ENCODE results near the gene TCEA3.
A peak's percentile ranks its signal among the peaks of the same experiment; 100 is the strongest.

TCEA3 gene

DNA sequence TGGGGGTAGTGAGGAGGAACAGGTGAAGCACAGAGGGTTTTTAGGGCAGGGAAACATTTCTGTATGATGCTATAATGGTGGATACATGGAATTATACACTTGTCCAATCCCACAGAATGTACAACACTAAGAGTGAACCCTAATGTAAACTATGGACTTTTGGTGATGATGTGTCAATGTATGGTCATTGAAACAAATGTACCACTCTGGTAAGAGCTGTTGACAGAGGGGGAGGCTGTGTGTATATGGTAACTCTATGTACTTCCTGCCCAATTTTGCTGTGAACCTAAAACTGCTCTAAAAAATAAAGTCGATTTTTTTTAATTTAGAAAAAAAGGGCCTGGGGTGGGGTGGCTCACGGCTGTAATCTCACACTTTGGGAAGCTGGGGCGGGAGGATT, 36.5 kb upstream of the TCEA3 start:
- Histone ChIP-seq H3K27ac (ENCODE audit: low read length) (no peak overlapping the region), H3K4me3 (ENCODE audit: low read length in 2 of 2) (no peak overlapping the region), H3K27me3 (ENCODE audit: control insufficient read depth in 1 of 2, insufficient read depth in 2 of 2, low read length in 2 of 2) (no peaks in the 10 kb centered on the region), H3K36me3 (ENCODE audit: control insufficient read depth in 2 of 2, insufficient read depth in 2 of 2, low read length in 2 of 2) (peaks cover 0 to 5% of the 10 kb centered on the region in 2 donors), H3K4me1 (ENCODE audit: control insufficient read depth, insufficient read depth, low read length) (peaks cover 8% of the 10 kb centered on the region), H3K9ac (ENCODE audit: low read length in 2 of 2) (no peak overlapping the region), H3K9me3 (ENCODE audit: control insufficient read depth in 2 of 2, low read length in 2 of 2) (no peaks in the 10 kb centered on the region)

DNA sequence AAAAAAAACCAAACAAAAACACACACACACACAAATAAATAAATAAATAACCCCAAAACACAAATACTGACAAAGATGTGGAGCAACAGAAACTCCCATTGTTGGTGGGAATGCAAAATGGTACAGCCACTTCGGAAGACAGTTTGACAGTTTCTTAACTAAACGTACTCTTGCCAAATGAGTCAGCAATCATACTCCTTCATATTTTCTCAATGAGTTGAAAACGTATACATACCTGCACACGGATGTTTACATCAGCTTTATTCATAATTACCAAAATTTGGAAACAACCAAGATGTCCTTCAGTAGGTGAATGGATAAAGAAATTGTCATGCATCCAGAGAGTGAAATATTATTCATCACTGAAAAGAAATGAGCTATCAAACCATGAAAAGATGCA, 36.0 kb upstream of the TCEA3 start:
- no peaks in the 10 kb centered on the region for H3K27me3 ChIP-seq (ENCODE audit: control insufficient read depth in 1 of 2, insufficient read depth in 2 of 2, low read length in 2 of 2)
- no peaks in the 10 kb centered on the region for H3K9me3 ChIP-seq (ENCODE audit: control insufficient read depth in 2 of 2, low read length in 2 of 2)
- peaks cover 0 to 9% of the 10 kb centered on the region in 2 donors for H3K36me3 ChIP-seq (ENCODE audit: control insufficient read depth in 2 of 2, insufficient read depth in 2 of 2, low read length in 2 of 2)
- peaks cover 8% of the 10 kb centered on the region for H3K4me1 ChIP-seq (ENCODE audit: control insufficient read depth, insufficient read depth, low read length)
- no peak overlapping the region for H3K4me3 ChIP-seq (ENCODE audit: low read length in 2 of 2)
- H3K27ac ChIP-seq (ENCODE audit: low read length) = no peak overlapping the region
- no peak overlapping the region for H3K9ac ChIP-seq (ENCODE audit: low read length in 2 of 2)

DNA sequence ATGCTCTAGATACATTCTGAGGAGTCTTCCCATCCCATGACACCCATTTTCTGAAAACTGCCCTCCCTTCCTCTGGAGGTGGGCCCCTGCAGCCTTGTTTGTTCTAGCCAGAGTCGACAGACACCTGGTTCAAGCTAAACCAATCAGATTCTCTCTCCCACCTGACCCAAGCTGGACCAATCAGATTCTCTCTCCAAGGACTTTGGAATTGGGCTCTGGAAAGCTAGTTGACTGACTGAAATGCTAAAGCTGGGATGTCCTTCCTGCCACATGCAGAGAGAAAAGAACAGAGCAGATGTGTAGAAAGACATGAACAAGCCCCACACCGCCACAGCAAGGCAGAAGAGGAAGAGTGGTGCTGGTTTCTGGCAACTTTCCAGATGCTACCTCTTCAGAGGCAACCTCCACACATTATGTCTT, 34.8 kb upstream of the TCEA3 start:
- Histone ChIP-seq H3K4me1 (ENCODE audit: control insufficient read depth, insufficient read depth, low read length) (peaks cover 8% of the 10 kb centered on the region), H3K27ac (ENCODE audit: low read length) (no peak overlapping the region), H3K4me3 (ENCODE audit: low read length in 2 of 2) (no peak overlapping the region), H3K27me3 (ENCODE audit: control insufficient read depth in 1 of 2, insufficient read depth in 2 of 2, low read length in 2 of 2) (no peaks in the 10 kb centered on the region), H3K9me3 (ENCODE audit: control insufficient read depth in 2 of 2, low read length in 2 of 2) (no peaks in the 10 kb centered on the region), H3K36me3 (ENCODE audit: control insufficient read depth in 2 of 2, insufficient read depth in 2 of 2, low read length in 2 of 2) (peaks cover 7 to 18% of the 10 kb centered on the region in 2 donors), H3K9ac (ENCODE audit: low read length in 2 of 2) (no peak overlapping the region)

DNA sequence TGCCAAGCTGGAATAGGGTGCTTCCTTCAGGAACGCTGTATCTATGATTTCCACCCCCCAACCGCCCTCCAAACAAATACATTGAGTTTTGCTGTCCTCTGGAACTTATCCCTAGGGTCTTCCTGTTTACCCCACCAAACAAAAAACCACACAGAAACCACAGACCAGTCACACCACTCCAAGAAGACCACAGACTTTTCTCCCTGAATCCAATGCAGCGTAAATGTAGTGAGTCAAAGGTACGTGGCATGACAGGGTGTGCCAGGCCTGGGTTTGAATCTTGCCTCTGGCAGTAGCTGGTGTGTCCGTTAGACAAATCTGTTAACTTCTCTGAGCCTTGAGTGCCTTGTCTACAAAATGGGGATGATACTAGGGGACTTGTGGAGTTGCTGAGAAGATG, 31.7 kb upstream of the TCEA3 start:
- H3K4me1 ChIP-seq (ENCODE audit: control insufficient read depth, insufficient read depth, low read length) = peaks cover 17% of the 10 kb centered on the region
- peaks cover 8 to 22% of the 10 kb centered on the region in 2 donors for H3K36me3 ChIP-seq (ENCODE audit: control insufficient read depth in 2 of 2, insufficient read depth in 2 of 2, low read length in 2 of 2)
- H3K27me3 ChIP-seq (ENCODE audit: control insufficient read depth in 1 of 2, insufficient read depth in 2 of 2, low read length in 2 of 2) = no peaks in the 10 kb centered on the region
- no peak overlapping the region for H3K27ac ChIP-seq (ENCODE audit: low read length)
- H3K9me3 ChIP-seq (ENCODE audit: control insufficient read depth in 2 of 2, low read length in 2 of 2) = no peaks in the 10 kb centered on the region
- H3K9ac ChIP-seq (ENCODE audit: low read length in 2 of 2) = no peak overlapping the region
- H3K4me3 ChIP-seq (ENCODE audit: low read length in 2 of 2) = no peak overlapping the region

DNA sequence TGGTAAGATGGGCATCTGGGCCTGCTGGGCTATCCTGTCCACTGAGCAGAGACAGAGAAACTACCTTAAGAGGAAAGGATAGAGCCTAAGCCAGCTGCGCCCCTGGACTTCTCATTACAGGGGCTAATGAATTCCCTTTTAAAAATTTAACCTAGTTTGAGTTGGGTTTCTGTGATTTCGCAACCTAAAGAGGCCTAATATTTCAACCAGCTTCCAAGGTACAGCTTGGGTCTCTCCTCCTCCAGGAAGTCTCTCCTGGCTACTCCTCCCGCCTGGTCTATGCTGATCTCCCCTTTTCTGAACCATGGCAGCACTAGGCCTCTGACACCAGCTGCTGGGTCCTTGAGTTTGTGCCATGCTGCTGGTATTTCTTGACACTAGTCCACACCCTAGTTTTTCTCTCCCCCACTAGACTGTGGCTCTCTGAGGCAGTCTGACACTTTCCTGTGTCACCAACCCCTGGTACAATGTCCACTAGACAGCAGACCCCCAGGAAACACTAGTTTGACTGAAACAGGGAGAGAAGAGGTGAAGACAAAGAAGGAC, 29.0 kb upstream of the TCEA3 start:
- Histone ChIP-seq H3K27ac (ENCODE audit: low read length) (no peak overlapping the region), H3K27me3 (ENCODE audit: control insufficient read depth in 1 of 2, insufficient read depth in 2 of 2, low read length in 2 of 2) (no peaks in the 10 kb centered on the region), H3K4me1 (ENCODE audit: control insufficient read depth, insufficient read depth, low read length) (peaks cover 20% of the 10 kb centered on the region), H3K9ac (ENCODE audit: low read length in 2 of 2) (no peak overlapping the region), H3K4me3 (ENCODE audit: low read length in 2 of 2) (no peak overlapping the region), H3K36me3 (ENCODE audit: control insufficient read depth in 2 of 2, insufficient read depth in 2 of 2, low read length in 2 of 2) (peaks cover 21 to 37% of the 10 kb centered on the region in 2 donors), H3K9me3 (ENCODE audit: control insufficient read depth in 2 of 2, low read length in 2 of 2) (no peaks in the 10 kb centered on the region)

DNA sequence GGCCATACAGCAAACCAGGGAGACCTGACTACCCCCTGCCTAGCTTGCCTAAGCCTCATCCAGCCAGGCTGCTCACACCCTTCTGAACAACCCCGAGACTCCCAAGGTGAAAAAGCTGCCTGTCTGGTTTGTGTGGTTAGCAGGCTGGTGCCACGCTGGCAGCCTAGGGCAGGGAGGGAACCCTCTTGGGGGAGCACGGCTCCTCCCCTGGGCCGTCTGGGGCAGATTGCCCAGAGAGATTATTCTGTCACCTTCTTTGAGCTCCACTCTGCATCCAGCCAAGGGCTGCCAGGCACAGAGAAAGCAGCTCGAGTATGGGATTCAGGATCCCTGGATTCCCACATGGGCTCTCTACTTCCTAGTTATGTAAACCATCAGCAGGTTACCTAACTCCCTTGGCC, 27.5 kb upstream of the TCEA3 start:
- peak overlapping the region in 1 of 2 donors; percentile 13 for H3K9ac ChIP-seq (ENCODE audit: low read length in 2 of 2)
- H3K4me1 ChIP-seq (ENCODE audit: control insufficient read depth, insufficient read depth, low read length) = peaks cover 19% of the 10 kb centered on the region
- no peaks in the 10 kb centered on the region for H3K9me3 ChIP-seq (ENCODE audit: control insufficient read depth in 2 of 2, low read length in 2 of 2)
- no peaks in the 10 kb centered on the region for H3K27me3 ChIP-seq (ENCODE audit: control insufficient read depth in 1 of 2, insufficient read depth in 2 of 2, low read length in 2 of 2)
- H3K27ac ChIP-seq (ENCODE audit: low read length) = no peak overlapping the region
- H3K36me3 ChIP-seq (ENCODE audit: control insufficient read depth in 2 of 2, insufficient read depth in 2 of 2, low read length in 2 of 2) = peaks cover 24 to 37% of the 10 kb centered on the region in 2 donors
- H3K4me3 ChIP-seq (ENCODE audit: low read length in 2 of 2) = no peak overlapping the region

DNA sequence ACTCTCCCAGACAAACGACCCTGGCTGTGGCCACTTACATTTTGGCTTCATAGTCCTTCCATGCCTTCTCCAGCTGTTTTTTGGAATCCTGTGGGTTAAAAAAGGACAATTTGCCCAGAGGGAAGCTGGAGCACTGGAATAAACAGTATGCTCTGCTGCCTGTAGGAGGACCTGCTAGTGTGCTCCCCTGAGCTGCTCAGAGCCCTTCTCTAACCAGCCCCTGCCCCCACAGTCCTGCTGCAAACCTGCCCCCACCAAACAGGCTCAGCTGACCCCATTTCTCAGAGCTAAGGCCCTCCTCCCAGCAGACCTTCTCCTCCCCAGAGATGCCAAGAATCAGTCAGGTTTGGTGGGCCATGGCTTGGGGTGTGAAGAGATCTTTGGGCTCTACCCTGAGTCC, 26.9 kb upstream of the TCEA3 start:
- H3K4me3 ChIP-seq (ENCODE audit: low read length in 2 of 2) = no peak overlapping the region
- H3K27ac ChIP-seq (ENCODE audit: low read length) = no peak overlapping the region
- H3K27me3 ChIP-seq (ENCODE audit: control insufficient read depth in 1 of 2, insufficient read depth in 2 of 2, low read length in 2 of 2) = no peaks in the 10 kb centered on the region
- H3K36me3 ChIP-seq (ENCODE audit: control insufficient read depth in 2 of 2, insufficient read depth in 2 of 2, low read length in 2 of 2) = peaks cover 24 to 34% of the 10 kb centered on the region in 2 donors
- peaks cover 13% of the 10 kb centered on the region for H3K4me1 ChIP-seq (ENCODE audit: control insufficient read depth, insufficient read depth, low read length)
- no peaks in the 10 kb centered on the region for H3K9me3 ChIP-seq (ENCODE audit: control insufficient read depth in 2 of 2, low read length in 2 of 2)
- peak overlapping the region in 1 of 2 donors; percentile 29 for H3K9ac ChIP-seq (ENCODE audit: low read length in 2 of 2)

DNA sequence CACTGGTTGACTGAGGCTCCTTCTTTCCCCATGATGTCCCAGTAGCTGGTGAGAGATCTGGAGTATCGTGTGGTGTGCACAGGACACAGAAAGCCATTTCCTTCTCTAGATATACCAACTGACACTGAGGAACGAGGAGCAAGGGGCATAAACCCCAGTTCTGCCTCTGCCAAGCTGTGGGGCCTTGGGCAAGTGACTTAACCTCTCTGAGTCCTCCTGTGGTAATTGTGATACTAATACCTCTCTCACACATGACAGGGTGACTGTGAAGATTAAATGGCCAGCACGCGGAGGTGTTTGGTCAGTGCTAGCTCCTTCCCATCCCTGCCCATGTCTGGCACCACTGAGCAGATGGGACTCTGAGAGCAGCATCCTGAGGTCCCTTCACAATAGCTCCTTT, 26.3 kb upstream of the TCEA3 start:
- Histone ChIP-seq H3K27ac (ENCODE audit: low read length) (no peak overlapping the region), H3K9ac (ENCODE audit: low read length in 2 of 2) (no peak overlapping the region), H3K9me3 (ENCODE audit: control insufficient read depth in 2 of 2, low read length in 2 of 2) (no peaks in the 10 kb centered on the region), H3K27me3 (ENCODE audit: control insufficient read depth in 1 of 2, insufficient read depth in 2 of 2, low read length in 2 of 2) (no peaks in the 10 kb centered on the region), H3K36me3 (ENCODE audit: control insufficient read depth in 2 of 2, insufficient read depth in 2 of 2, low read length in 2 of 2) (peaks cover 24 to 31% of the 10 kb centered on the region in 2 donors), H3K4me3 (ENCODE audit: low read length in 2 of 2) (no peak overlapping the region), H3K4me1 (ENCODE audit: control insufficient read depth, insufficient read depth, low read length) (peaks cover 11% of the 10 kb centered on the region)

DNA sequence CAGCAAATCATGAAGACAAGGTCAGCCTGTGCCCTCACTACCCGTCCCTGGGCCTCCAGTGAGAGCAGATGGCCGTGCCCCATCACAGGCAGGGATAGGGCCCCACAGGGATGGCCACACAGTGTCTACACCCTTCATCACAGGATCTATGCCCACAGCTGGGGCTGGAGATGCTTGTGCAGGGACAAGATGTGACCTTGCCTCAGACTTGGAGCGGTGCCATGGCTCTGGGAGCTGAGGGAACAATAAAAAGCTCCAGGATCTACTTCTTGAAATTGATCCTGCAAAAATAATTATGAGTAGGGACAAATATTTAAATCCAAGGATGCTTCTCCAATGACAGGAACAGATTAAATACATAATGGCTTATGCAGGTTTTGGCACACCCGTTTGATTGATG, 25.4 kb upstream of the TCEA3 start:
- peaks cover 21 to 23% of the 10 kb centered on the region in 2 donors for H3K36me3 ChIP-seq (ENCODE audit: control insufficient read depth in 2 of 2, insufficient read depth in 2 of 2, low read length in 2 of 2)
- H3K4me1 ChIP-seq (ENCODE audit: control insufficient read depth, insufficient read depth, low read length) = peaks cover 11% of the 10 kb centered on the region
- no peaks in the 10 kb centered on the region for H3K9me3 ChIP-seq (ENCODE audit: control insufficient read depth in 2 of 2, low read length in 2 of 2)
- no peaks in the 10 kb centered on the region for H3K27me3 ChIP-seq (ENCODE audit: control insufficient read depth in 1 of 2, insufficient read depth in 2 of 2, low read length in 2 of 2)
- H3K9ac ChIP-seq (ENCODE audit: low read length in 2 of 2) = no peak overlapping the region
- no peak overlapping the region for H3K4me3 ChIP-seq (ENCODE audit: low read length in 2 of 2)
- no peak overlapping the region for H3K27ac ChIP-seq (ENCODE audit: low read length)

DNA sequence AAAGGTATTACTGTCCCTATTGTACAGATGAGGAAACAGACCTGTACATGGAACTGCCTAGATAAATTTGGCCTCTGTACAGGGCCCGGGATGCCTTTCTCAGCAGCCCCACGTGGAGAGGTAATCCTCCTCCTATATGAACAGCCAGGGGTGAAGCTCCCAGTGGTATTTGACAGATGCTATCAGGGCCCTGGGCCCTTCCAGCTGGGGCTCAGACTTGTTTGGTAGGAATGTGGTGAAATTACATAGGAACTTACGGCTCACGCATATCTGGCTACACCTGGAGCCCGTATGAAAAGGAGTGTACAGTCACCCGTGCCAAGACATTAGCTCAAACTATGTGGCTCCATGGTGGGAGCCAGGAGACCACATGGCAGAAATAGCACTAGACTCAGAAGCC, 24.8 kb upstream of the TCEA3 start:
- Histone ChIP-seq H3K27me3 (ENCODE audit: control insufficient read depth in 1 of 2, insufficient read depth in 2 of 2, low read length in 2 of 2) (no peaks in the 10 kb centered on the region), H3K9ac (ENCODE audit: low read length in 2 of 2) (no peak overlapping the region), H3K4me3 (ENCODE audit: low read length in 2 of 2) (no peak overlapping the region), H3K9me3 (ENCODE audit: control insufficient read depth in 2 of 2, low read length in 2 of 2) (no peaks in the 10 kb centered on the region), H3K27ac (ENCODE audit: low read length) (no peak overlapping the region), H3K4me1 (ENCODE audit: control insufficient read depth, insufficient read depth, low read length) (peaks cover 11% of the 10 kb centered on the region), H3K36me3 (ENCODE audit: control insufficient read depth in 2 of 2, insufficient read depth in 2 of 2, low read length in 2 of 2) (peaks cover 19 to 20% of the 10 kb centered on the region in 2 donors)

DNA sequence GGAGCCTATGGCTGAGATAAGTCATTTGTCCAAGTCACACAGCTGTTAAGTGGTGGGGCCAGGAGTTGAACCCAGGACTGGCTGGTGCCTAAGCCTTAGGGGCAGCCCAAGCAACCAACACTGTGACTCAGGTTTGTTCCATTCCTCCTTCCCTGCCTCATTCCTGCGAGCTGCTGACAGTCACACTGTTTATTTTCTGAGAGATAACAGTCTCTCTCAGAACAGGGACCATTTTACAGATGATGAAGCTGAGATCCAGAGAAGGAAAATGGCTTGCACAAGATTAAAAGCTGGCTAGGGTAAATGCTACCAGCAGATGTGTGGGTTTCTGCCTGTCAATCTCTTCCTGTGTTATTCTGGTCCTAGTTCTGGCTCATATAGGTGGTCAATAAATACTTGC, 24.3 kb upstream of the TCEA3 start:
- no peak overlapping the region for H3K27ac ChIP-seq (ENCODE audit: low read length)
- peaks cover 21 to 23% of the 10 kb centered on the region in 2 donors for H3K36me3 ChIP-seq (ENCODE audit: control insufficient read depth in 2 of 2, insufficient read depth in 2 of 2, low read length in 2 of 2)
- peaks cover 11% of the 10 kb centered on the region for H3K4me1 ChIP-seq (ENCODE audit: control insufficient read depth, insufficient read depth, low read length)

More for the DNA sequence above, 24.3 kb upstream of the TCEA3 start:
- H3K27me3 ChIP-seq (ENCODE audit: control insufficient read depth in 1 of 2, insufficient read depth in 2 of 2, low read length in 2 of 2) = no peaks in the 10 kb centered on the region
- no peak overlapping the region for H3K4me3 ChIP-seq (ENCODE audit: low read length in 2 of 2)
- no peaks in the 10 kb centered on the region for H3K9me3 ChIP-seq (ENCODE audit: control insufficient read depth in 2 of 2, low read length in 2 of 2)
- no peak overlapping the region for H3K9ac ChIP-seq (ENCODE audit: low read length in 2 of 2)
